Stimulated activated CD4-positive, alpha-beta T cell treated with anti-CD3 and anti-CD28 coated beads, Interleukin-2, amount 100 ng/mL, for 48 hours (primary cell): ENCODE results near the gene COL8A2.
A peak's percentile ranks its signal among the peaks of the same experiment; 100 is the strongest.

Experiments
- DNase-seq, 2 donors: peaks; one replicate each; pipeline ENCODE4 v3.0.0-alpha.2; 2020

COL8A2 gene

GRCh38 chr1:36135330-36135667 lies 10.3 kb upstream of the COL8A2 start:
- no peak for DNase-seq

- peak; percentile 41 to 47 for DNase-seq
These were observed 9.7 kb upstream of the COL8A2 start for GRCh38 chr1:36134505-36135329.

GRCh38 chr1:36134031-36134430 lies 9.0 kb upstream of the COL8A2 start:
- no peak for DNase-seq

DNA sequence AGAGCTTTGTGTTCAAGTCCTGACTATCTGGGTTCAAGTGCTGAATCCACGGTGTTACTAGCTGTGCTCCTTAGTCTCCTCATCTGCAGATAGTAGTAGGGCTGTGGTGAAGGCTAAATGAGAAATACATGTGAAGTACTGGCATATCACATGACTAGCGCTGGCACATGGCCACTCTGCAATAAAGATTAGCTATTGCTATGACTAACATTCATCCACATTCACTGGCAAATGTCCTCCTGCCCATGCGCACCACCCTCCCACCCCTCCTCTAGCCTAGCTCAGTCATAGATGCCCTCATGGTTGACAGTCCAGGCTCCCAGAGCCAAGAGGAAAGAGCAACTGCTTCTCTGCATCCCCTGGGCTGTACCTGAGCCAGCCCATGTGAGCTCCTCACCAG lies 8.5 kb upstream of the COL8A2 start:
- no peak for DNase-seq

DNA sequence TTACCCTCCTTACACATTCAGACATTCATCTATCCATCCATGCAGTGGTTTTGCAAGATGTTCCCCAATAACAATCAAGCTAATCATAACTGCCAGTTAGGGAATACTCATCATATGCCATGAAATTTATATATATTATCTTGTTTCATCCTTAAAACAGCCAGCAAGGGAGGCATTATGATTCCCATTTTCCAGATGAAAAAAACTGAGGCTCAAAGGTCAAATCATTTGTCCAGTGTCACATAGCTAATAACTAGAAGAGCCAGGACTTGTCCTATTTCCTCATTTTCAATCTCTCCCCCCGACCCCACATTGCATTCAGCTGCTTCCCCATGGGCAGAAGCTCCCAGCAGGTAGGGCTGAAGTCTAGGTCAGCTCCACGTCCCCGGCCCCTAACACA lies 7.0 kb upstream of the COL8A2 start:
- no peak for DNase-seq

- no peak for DNase-seq
These were observed 3.8 kb upstream of the COL8A2 start for GRCh38 chr1:36128905-36129206.

DNA sequence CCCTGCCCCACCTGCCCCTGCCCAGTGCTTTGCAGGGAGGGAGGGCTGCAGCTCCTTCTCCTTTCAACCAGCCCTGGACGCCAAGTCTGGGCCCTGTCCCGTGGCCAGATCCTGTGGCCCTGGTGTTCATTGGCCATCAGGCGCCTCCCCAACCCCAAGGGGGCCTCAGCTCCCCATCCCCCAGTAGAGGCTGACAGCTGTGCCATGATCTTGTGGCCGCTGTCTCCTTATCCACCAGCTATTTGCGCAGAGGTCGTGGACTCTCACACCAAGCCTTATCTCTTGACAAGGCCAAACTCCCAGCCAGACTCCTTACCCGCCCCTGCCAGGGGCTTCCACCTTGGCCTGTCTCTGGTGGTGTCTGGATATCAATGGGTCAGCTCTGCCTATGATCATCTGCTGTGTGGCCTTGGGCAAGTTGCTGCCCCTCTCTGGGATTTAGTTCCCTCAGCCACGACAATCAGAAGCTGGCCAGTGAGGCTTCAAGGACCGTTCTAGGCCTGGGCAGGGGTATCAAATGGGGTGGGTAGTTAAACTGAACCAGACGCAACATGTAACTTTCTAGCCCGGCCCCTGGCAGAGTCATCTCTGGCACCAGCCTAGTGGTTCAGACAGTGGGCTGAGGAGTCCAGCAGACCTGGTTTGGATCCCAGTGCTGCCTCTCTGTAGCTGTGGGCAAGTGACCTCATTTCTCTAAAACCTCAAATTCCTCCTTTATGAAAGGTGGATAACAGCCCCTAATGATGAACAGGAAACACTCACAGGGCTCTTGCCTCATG lies 3.3 kb upstream of the COL8A2 start:
- DNase-seq = no peak

GRCh38 chr1:36126797-36127500 lies 1.9 kb upstream of the COL8A2 start:
- no peak for DNase-seq

DNA sequence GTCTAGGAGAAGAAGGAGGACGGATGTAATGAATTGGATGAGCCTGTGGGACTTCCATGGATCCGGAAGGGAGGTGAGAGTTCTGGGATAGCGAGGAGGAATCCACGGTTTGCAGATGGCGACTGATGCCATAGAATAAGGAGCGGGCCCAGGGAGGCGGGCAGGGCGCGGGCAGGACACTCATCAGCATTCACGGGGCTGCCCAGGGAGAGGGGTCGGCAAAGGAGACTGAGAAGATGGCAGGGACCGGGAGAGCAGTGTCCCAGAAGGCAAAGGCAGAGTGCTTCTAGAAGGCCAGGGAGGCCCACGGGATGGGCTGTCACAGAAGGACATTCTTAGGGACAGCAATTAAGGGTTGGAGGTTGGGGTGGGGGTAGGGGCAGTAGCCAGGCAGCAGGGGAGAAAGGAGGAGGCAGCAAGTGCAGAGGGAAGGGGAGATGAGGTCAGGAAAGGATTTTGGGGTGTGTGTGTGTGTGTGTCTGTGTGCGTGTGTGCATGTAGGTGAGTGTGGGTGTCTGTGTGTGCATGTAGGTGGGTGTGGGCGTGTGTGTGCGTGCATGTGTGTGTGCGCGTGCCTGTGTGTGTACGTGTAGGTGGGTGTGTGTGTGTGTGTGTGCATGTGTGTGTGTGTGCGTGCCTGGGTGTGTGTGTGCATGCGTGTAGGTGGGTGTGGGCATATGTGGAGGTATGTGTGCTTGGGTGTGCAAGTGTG lies 1.1 kb upstream of the COL8A2 start:
- DNase-seq = no peak

GRCh38 chr1:36124404-36125128 lies 456 bp downstream of the COL8A2 start:
- no peak for DNase-seq

DNA sequence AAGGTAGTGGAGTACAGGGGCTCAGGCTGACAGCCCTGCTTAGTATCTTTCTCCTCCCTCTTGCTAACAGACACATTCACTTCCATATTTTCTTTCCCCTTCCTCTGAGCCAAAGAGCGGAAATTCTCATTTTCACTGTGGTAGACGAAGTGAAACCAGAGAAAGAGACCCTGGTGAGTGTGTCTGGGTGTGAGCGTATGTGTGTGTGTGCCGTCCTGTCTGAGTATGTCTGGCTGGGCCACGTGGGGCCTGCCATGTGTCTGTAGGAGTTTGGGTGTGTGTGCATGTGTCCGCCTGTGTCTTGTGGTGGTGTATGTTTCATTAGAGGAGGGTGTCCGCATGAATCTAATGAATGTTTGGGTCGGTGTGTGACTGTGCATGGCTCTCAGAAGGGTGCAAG lies 1.7 kb downstream of the COL8A2 start:
- no peak for DNase-seq

DNA sequence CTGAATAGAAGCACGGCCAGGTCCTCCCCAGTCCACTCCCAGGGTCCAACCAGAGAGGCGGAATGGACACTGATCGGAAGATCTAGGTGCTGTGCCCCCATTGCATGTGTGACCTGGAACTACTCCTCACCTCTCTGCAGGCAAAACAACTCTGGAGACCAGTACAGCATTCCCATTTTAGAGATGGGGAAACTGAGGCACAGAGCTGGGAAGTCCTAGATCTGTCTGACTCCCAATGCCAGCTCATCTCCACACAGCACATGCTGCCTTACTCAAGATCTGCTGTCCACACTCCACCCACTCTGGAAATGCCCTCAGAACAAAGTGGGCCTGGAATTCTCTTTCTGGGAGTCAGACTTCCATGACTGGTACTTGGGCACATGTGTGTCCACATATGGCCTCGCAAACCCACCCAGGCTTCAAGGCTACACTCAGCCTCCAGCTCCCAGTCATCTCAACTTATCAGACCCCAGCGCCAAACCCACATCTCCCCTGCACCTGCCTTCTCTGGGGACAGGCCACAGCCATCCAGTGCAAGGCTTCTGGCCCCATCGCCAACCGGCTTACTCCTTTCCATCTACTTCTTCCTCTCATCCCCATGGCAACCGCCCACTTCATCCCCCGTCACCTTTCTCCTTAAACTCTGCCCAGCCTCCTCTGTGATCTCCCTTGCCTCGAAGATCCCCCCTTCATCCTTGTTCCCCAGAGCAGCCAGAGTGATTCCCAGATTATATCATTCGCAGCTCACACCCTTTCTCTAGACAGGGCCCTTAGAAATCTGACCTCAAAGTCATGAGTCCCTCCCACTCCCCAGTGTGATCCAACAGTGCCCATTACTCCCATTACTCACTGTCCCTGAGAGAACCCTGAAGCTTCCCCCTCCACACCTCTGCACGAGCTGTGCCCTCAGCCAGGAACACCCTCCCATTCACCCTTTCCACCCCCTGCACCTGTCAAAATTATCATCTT lies 2.7 kb downstream of the COL8A2 start:
- no peak for DNase-seq

DNA sequence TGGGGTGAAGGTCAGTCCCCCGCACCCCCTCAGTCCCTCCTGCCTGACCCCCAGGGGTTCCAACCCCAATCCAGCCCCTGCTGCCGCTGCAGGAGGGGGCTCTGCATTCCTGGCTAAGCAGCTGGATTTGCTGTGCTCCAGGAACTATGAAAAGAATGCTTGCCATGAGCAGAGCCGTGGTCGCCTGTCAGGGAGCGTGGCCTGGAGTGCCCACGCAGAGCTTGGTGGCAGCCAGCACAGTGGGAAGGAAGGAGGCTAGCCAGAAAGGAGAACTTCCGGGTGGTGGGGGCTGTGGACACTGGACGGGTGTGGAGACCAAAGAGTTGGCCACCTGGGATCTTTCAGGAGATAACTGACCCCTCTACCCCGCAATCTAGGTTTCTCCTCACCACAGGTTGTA lies 5.6 kb downstream of the COL8A2 start:
- DNase-seq = no peak

- no peak for DNase-seq
These were observed 6.4 kb downstream of the COL8A2 start for GRCh38 chr1:36118447-36119204.

DNA sequence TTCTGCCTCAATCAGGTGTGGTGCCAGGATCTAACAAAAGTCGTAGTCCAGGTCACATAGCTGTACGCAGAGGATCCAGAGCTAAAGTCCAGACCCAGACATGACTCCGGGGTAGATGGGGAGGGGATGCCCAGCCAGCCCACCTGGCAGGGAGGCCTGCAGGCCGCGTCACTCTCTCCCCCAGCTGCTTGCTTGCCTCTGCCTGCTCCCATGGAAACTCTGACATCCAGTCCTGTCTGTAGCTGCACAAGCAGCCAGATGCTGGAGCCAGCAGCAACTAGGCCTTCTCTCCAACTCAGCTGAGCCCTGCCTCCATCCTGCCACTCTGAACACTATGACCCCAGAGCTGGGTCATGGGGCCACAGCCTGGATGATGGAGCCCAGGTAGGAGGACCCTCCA lies 8.1 kb downstream of the COL8A2 start:
- no peak for DNase-seq

GRCh38 chr1:36115931-36116330 lies 9.1 kb downstream of the COL8A2 start:
- no peak for DNase-seq

DNA sequence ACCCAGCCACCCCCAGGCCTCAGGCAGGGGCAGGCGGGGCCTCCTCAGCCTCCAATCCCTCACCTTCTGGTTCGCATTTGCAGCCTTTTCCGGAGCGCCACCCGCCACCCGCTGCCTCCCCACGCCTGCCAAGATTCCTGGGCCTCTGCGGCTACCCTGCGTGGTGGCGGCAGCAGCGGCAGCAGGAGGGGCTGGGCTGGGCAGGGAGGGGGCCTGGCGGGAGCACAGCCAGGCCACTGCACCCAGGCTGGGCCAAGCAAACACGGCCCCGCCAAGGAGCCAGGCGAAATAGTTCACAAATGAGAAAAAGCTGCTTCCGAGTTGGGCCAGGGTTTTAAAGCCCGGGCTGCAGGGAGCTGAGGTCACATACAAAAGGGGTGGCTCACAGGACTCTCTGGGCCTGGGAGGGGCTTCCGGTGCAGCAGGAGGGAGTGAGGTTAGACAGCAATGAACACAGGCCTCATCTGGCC lies 9.8 kb downstream of the COL8A2 start:
- DNase-seq = no peak

DNA sequence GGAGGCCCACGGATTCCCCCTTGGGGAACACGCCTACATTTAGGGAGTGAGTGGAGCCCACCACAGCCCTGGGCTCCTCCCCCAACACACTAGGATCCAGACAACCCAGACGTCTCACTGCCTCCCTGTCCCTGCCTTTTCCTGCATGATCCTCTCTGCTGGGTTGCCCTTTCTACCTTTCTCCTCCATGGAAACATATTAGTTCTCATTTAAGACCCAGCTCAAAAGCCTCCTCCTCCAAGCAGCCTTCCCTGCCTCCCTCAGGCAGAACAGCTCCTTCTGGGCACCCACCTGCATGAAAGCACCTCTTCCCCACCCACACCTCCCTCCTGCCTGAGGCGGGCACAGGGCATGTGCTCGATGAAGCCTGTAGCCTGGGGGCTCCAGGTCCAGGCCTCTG lies 10.7 kb downstream of the COL8A2 start:
- no peak for DNase-seq

DNA sequence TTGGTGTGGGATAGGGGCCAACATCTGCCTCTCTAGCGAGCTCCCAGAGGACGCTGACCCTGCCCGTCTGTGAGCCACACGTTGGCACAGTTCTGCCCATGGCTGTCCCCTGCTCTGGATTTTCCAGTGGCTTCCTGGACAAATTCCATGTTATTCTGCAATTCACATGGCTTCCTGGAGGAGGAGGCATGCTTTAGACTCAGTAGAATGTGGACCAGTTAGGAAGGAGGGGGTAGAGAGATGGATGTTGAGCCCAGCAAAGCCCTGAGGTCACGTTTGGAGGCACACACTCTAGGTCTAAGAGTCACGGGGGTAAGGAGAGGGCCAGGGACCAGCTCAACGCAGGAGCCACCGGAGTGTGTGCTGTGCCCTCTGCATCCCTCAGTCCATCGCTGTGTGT lies 12.2 kb downstream of the COL8A2 start:
- no peak for DNase-seq

DNA sequence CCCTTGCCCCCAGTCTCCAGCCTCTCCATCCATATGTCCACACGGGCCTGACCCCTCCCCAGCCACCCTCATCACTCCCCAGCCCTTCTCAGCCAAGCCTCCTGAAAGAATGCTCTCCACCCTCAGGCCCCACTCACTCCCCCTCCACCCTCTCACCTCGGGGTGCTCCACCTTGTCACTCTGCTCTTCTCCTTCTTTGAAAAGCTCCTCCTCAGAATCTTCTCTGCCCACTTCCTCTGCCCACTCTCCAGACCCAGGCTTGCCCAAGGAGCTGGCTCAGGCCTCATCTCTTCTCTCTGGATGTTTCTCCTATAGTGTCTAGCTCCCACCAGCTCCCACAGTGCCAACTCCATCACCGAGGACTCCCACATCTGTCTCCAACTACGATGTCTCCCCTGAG lies 13.9 kb downstream of the COL8A2 start:
- DNase-seq = no peak
